ENCODE data around the gene LRP5. TPM values are rescaled to one million over a fixed set of nuclear protein-coding genes. Genes with fewer than 3 reads are reported as not detected.

Gene LRP5
- total and polyA plus RNA-seq, 9 of the 15 experiments (the other 6 are each of a cell fraction or from before 2014, with no cell fraction given): 0.48 to 44.2 (median 13.5) TPM

GRCh38 chr11:68424981-68425865, 112.8 kb downstream of the LRP5 start (continued):
- no peak for TF ChIP-seq ZBTB43 (CRISPR knock-in tag; IDR thresholded peaks at IDR 0.05)
- no peak for TF ChIP-seq HSF4 (CRISPR knock-in tag; IDR thresholded peaks at IDR 0.05; ENCODE audit: borderline replicate concordance)
- no peak for TF ChIP-seq TEAD4 (IDR thresholded peaks at IDR 0.05; ENCODE audit: low read length)
- no peak for TF ChIP-seq TEAD4 (CRISPR knock-in tag; IDR thresholded peaks at IDR 0.05; ENCODE audit: borderline replicate concordance)
- TF ChIP-seq YBX1 (IDR thresholded peaks at IDR 0.05): no peak
- TF ChIP-seq GABPB2 (CRISPR knock-in tag; conservative IDR thresholded peaks at IDR 0.05): no peak
- TF ChIP-seq PYGO2 (tag; IDR thresholded peaks at IDR 0.05): no peak
- no peak for TF ChIP-seq ARHGAP35 (IDR thresholded peaks at IDR 0.05; ENCODE audit: partially characterized antibody)
- TF ChIP-seq MEF2A (IDR thresholded peaks at IDR 0.05; ENCODE audit: control insufficient read depth, low read depth, low read length): no peak

Measured in K562 (cell line).